Activated naive CD8-positive, alpha-beta T cell treated with anti-CD3 and anti-CD28 coated beads for 36 hours (primary cell): ENCODE measurements around the gene SYNPO2. TPM values are rescaled to one million over a fixed set of nuclear protein-coding genes. Genes with fewer than 3 reads are reported as not detected.
"Not testable (repeated sequence)": the region's sequence is repeated elsewhere in the genome, so short reads cannot be mapped to it uniquely, and the experiment has no call there.

Source experiments
- DNase-seq: peaks from one replicate; pipeline ENCODE4 v3.0.0; 2021
- H3K27ac Mint-ChIP-seq: one replicate; pipeline ENCODE4 v1.8.0; 2022; ENCODE audit warnings: mild to moderate bottlenecking, moderate library complexity, mixed read lengths
- H3K27me3 Mint-ChIP-seq: one replicate; pipeline ENCODE4 v1.8.0; 2022; ENCODE audit warnings: mild to moderate bottlenecking, mixed read lengths
- H3K36me3 Mint-ChIP-seq: one replicate; pipeline ENCODE4 v1.8.0; 2021; ENCODE audit warnings: mild to moderate bottlenecking, mixed read lengths
- H3K4me1 Mint-ChIP-seq: one replicate; pipeline ENCODE4 v1.8.0; 2021; ENCODE audit warnings: mixed read lengths
- H3K4me3 Mint-ChIP-seq: one replicate; pipeline ENCODE4 v1.8.0; 2022; ENCODE audit warnings: mild to moderate bottlenecking, moderate library complexity, mixed read lengths
- H3K9me3 Mint-ChIP-seq: one replicate; pipeline ENCODE4 v1.8.0; 2022; ENCODE audit warnings: mixed read lengths
- total RNA-seq, 2 experiments: library from RNA; stranded (reverse); gene quantifications; one replicate each; pipeline ENCODE4 v1.2.3, GENCODE V29; 2021

The SYNPO2 gene
- total RNA-seq, 2 experiments from 2014 or later = 0.26 to 0.33 TPM

- H3K9me3 Mint-ChIP-seq, DNase-seq, H3K4me1 Mint-ChIP-seq, H3K36me3 Mint-ChIP-seq, H3K27ac Mint-ChIP-seq, H3K4me3 Mint-ChIP-seq, H3K27me3 Mint-ChIP-seq: not testable (repeated sequence)
Observed at GRCh38 chr4:119010221-119010620, 121.6 kb downstream of the SYNPO2 start.

- Mint-ChIP-seq H3K36me3 (no peaks in the 10 kb centered on the region), H3K27ac (no peak overlapping the region), H3K4me3 (no peak overlapping the region), H3K4me1 (no peaks in the 10 kb centered on the region), H3K27me3 (peaks cover 13% of the 10 kb centered on the region), H3K9me3 (no peaks in the 10 kb centered on the region)
- DNase-seq = no peak
Observed at GRCh38 chr4:119010909-119011606, 122.4 kb downstream of the SYNPO2 start.

- Mint-ChIP-seq H3K4me1 (no peaks in the 10 kb centered on the region), H3K4me3 (no peak overlapping the region), H3K9me3 (no peaks in the 10 kb centered on the region), H3K27ac (no peak overlapping the region), H3K36me3 (no peaks in the 10 kb centered on the region), H3K27me3 (peaks cover 14% of the 10 kb centered on the region)
- DNase-seq = no peak
Observed at GRCh38 chr4:119011607-119011988, 122.9 kb downstream of the SYNPO2 start.

- H3K4me1 Mint-ChIP-seq = no peaks in the 10 kb centered on the region
- H3K9me3 Mint-ChIP-seq = no peaks in the 10 kb centered on the region
- H3K4me3 Mint-ChIP-seq = no peak overlapping the region
- H3K36me3 Mint-ChIP-seq = no peaks in the 10 kb centered on the region
- no peak overlapping the region for H3K27ac Mint-ChIP-seq
- H3K27me3 Mint-ChIP-seq = peaks cover 31% of the 10 kb centered on the region
- DNase-seq = no peak
Observed at GRCh38 chr4:119014658-119015057, 126.0 kb downstream of the SYNPO2 start.

GRCh38 chr4:119016636-119017035 is 128.0 kb downstream of the SYNPO2 start:
- Mint-ChIP-seq H3K4me3 (no peak overlapping the region), H3K4me1 (no peaks in the 10 kb centered on the region), H3K36me3 (no peaks in the 10 kb centered on the region), H3K9me3 (no peaks in the 10 kb centered on the region), H3K27me3 (peaks cover 27% of the 10 kb centered on the region), H3K27ac (no peak overlapping the region)
- no peak for DNase-seq

- Mint-ChIP-seq H3K4me1 (no peaks in the 10 kb centered on the region), H3K27ac (no peak overlapping the region), H3K9me3 (no peaks in the 10 kb centered on the region), H3K27me3 (peaks cover 27% of the 10 kb centered on the region), H3K4me3 (no peak overlapping the region), H3K36me3 (no peaks in the 10 kb centered on the region)
- DNase-seq = no peak
Observed at GRCh38 chr4:119017636-119018035, 129.0 kb downstream of the SYNPO2 start.

- H3K27ac Mint-ChIP-seq = no peak overlapping the region
- no peaks in the 10 kb centered on the region for H3K9me3 Mint-ChIP-seq
- H3K4me1 Mint-ChIP-seq = no peaks in the 10 kb centered on the region
- H3K27me3 Mint-ChIP-seq = peaks cover 27% of the 10 kb centered on the region
- H3K36me3 Mint-ChIP-seq = no peaks in the 10 kb centered on the region
- H3K4me3 Mint-ChIP-seq = no peak overlapping the region
- DNase-seq = no peak
Observed at GRCh38 chr4:119020158-119020557, 131.5 kb downstream of the SYNPO2 start.

- H3K4me3 Mint-ChIP-seq, DNase-seq, H3K27ac Mint-ChIP-seq, H3K36me3 Mint-ChIP-seq, H3K9me3 Mint-ChIP-seq, H3K4me1 Mint-ChIP-seq: not testable (repeated sequence)
- H3K27me3 Mint-ChIP-seq = peaks cover 13% of the 10 kb centered on the region
Observed at GRCh38 chr4:119022520-119022919, 133.9 kb downstream of the SYNPO2 start.

GRCh38 chr4:119024102-119024501 is 135.4 kb downstream of the SYNPO2 start:
- Mint-ChIP-seq H3K4me3 (no peak overlapping the region), H3K27me3 (peaks cover under 1% of the 10 kb centered on the region), H3K36me3 (no peaks in the 10 kb centered on the region), H3K4me1 (peaks cover 4% of the 10 kb centered on the region), H3K27ac (no peak overlapping the region), H3K9me3 (no peaks in the 10 kb centered on the region)
- no peak for DNase-seq

GRCh38 chr4:119025420-119025819 is 136.8 kb downstream of the SYNPO2 start:
- H3K4me1 Mint-ChIP-seq = peaks cover 4% of the 10 kb centered on the region
- no peaks in the 10 kb centered on the region for H3K9me3 Mint-ChIP-seq

GRCh38 chr4:119025916-119026661 is 137.4 kb downstream of the SYNPO2 start:
- Mint-ChIP-seq H3K36me3 (no peaks in the 10 kb centered on the region), H3K27ac (no peak overlapping the region), H3K9me3 (no peaks in the 10 kb centered on the region), H3K4me3 (no peak overlapping the region), H3K4me1 (peaks cover 4% of the 10 kb centered on the region), H3K27me3 (no peaks in the 10 kb centered on the region)
- no peak for DNase-seq

More at GRCh38 chr4:119025420-119025819, 136.8 kb downstream of the SYNPO2 start:
- Mint-ChIP-seq H3K27me3 (no peaks in the 10 kb centered on the region), H3K27ac (no peak overlapping the region), H3K36me3 (no peaks in the 10 kb centered on the region), H3K4me3 (no peak overlapping the region)
- DNase-seq = no peak

- DNase-seq = no peak
- no peaks in the 10 kb centered on the region for H3K27me3 Mint-ChIP-seq
- H3K9me3 Mint-ChIP-seq = no peaks in the 10 kb centered on the region
- no peak overlapping the region for H3K27ac Mint-ChIP-seq
- H3K4me3 Mint-ChIP-seq = no peak overlapping the region
- H3K36me3 Mint-ChIP-seq = no peaks in the 10 kb centered on the region
- peaks cover 4% of the 10 kb centered on the region for H3K4me1 Mint-ChIP-seq
Observed at GRCh38 chr4:119026662-119027444, 138.2 kb downstream of the SYNPO2 start.

GRCh38 chr4:119027811-119028210 is 139.2 kb downstream of the SYNPO2 start:
- Mint-ChIP-seq H3K9me3 (no peaks in the 10 kb centered on the region), H3K4me3 (no peak overlapping the region), H3K4me1 (peaks cover 4% of the 10 kb centered on the region), H3K36me3 (no peaks in the 10 kb centered on the region), H3K27me3 (no peaks in the 10 kb centered on the region), H3K27ac (no peak overlapping the region)
- no peak for DNase-seq

GRCh38 chr4:119028296-119028695 is 139.6 kb downstream of the SYNPO2 start:
- H3K27ac Mint-ChIP-seq = no peak overlapping the region

GRCh38 chr4:119029847-119030535 is 141.3 kb downstream of the SYNPO2 start:
- H3K36me3 Mint-ChIP-seq = no peaks in the 10 kb centered on the region
- peaks cover 7% of the 10 kb centered on the region for H3K27me3 Mint-ChIP-seq
- H3K4me1 Mint-ChIP-seq = peaks cover 8% of the 10 kb centered on the region
- no peak overlapping the region for H3K4me3 Mint-ChIP-seq
- no peak overlapping the region for H3K27ac Mint-ChIP-seq
- no peaks in the 10 kb centered on the region for H3K9me3 Mint-ChIP-seq
- DNase-seq = no peak

More at GRCh38 chr4:119028296-119028695, 139.6 kb downstream of the SYNPO2 start:
- no peak for DNase-seq
- Mint-ChIP-seq H3K4me3 (no peak overlapping the region), H3K36me3 (no peaks in the 10 kb centered on the region), H3K9me3 (no peaks in the 10 kb centered on the region), H3K4me1 (peaks cover 7% of the 10 kb centered on the region), H3K27me3 (no peaks in the 10 kb centered on the region)
